BLaER1 treated with 17β-estradiol and CSF1 and Interleukin-3, amounts not matched to agents 10 nM and 100 nM (cell line): ENCODE measurements around the gene TMEM273.

Source experiments
- H3K27ac ChIP-seq, 11 experiments: shearing (Covaris generic); formaldehyde crosslinking; 2 replicates each; pipeline ENCODE4 v1.8.1; 2022
- H3K27me3 ChIP-seq, 11 experiments: shearing (Covaris generic); formaldehyde crosslinking; 2 replicates each; pipeline ENCODE4 v1.8.1; 2022
- H3K36me3 ChIP-seq, 11 experiments: shearing (Covaris generic); formaldehyde crosslinking; 2 replicates each; pipeline ENCODE4 v1.8.1; 2022
- H3K4me1 ChIP-seq, 10 experiments: shearing (Covaris generic); formaldehyde crosslinking; 2 replicates each; pipeline ENCODE4 v1.8.1; 2022
- H3K4me2 ChIP-seq, 11 experiments: shearing (Covaris generic); formaldehyde crosslinking; 2 replicates each; pipeline ENCODE4 v1.8.1; 2022
- H3K4me3 ChIP-seq, 10 experiments: shearing (Covaris generic); formaldehyde crosslinking; 2 replicates each; pipeline ENCODE4 v1.8.1; 2022
- H3K9ac ChIP-seq, 11 experiments: shearing (Covaris generic); formaldehyde crosslinking; 2 replicates each; pipeline ENCODE4 v1.8.1; 2022
- H3K9me3 ChIP-seq, 11 experiments: shearing (Covaris generic); formaldehyde crosslinking; replicated peaks in 1 of 11; 2 replicates each; pipeline ENCODE4 v1.8.1; 2022
- H4K20me1 ChIP-seq, 11 experiments: shearing (Covaris generic); formaldehyde crosslinking; 2 replicates each; pipeline ENCODE4 v1.8.1; 2022
- Cebpa-rat ChIP-seq, 11 experiments: shearing (Covaris generic); IDR thresholded peaks; 2 replicates each; pipeline ENCODE4 v1.8.1; 2022

TMEM273 gene

GRCh38 chr10:49187950-49188761, at the start of gene TMEM273:
TMEM273 (minus strand) TSS chr10:49188391; CDS start chr10:49188336, 55 bp downstream.
- Histone ChIP-seq H3K27me3 (no peaks in the 10 kb centered on the region), H3K9ac (peak within 1 kb of the TSS; percentile 43 to 77 (median 74); a peak in 21 of 22 replicates), H3K36me3 (no peaks in the 10 kb centered on the region), H3K4me3 (peak within 1 kb of the TSS in 9 of 10 experiments; percentile 35 to 69 (median 59); a peak in 18 of 20 replicates), H3K4me1 (peaks cover 66 to 88% (median 82%) of the 10 kb centered on the region in 10 experiments), H3K9me3 (no peaks in the 10 kb centered on the region), H3K4me2 (peak within 1 kb of the TSS; percentile 86 to 98 (median 94)), H3K27ac (peak within 1 kb of the TSS; percentile 32 to 87 (median 76); a peak in 21 of 22 replicates), H4K20me1 (peaks cover 0 to 4% (median 0%) of the 10 kb centered on the region in 11 experiments; a peak in 1 of 22 replicates)
- TF ChIP-seq Cebpa-rat (IDR thresholded peaks at IDR 0.05): no peak

- Histone ChIP-seq H3K27me3 (no peaks in the 10 kb centered on the region), H3K27ac (no peak overlapping the region), H3K36me3 (no peaks in the 10 kb centered on the region), H3K9me3 (peaks cover 0 to 6% (median 0%) of the 10 kb centered on the region in 11 experiments; a peak in 1 of 22 replicates), H4K20me1 (no peaks in the 10 kb centered on the region), H3K4me2 (peak overlapping the region in 5 of 11 experiments; percentile 10 to 43 (median 21); a peak in 8 of 22 replicates), H3K4me3 (no peak overlapping the region), H3K9ac (no peak overlapping the region), H3K4me1 (peaks cover 4 to 48% (median 21%) of the 10 kb centered on the region in 10 experiments; a peak in 19 of 20 replicates)
- TF ChIP-seq Cebpa-rat (IDR thresholded peaks at IDR 0.05): no peak
Observed at GRCh38 chr10:49237985-49238384, 49.8 kb upstream of the TMEM273 start.

GRCh38 chr10:49235392-49235791, 47.2 kb upstream of the TMEM273 start:
- Histone ChIP-seq H3K27me3 (no peaks in the 10 kb centered on the region), H3K4me1 (peaks cover 0 to 26% (median 0%) of the 10 kb centered on the region in 10 experiments; a peak in 8 of 20 replicates), H4K20me1 (no peaks in the 10 kb centered on the region), H3K36me3 (no peaks in the 10 kb centered on the region), H3K9me3 (peaks cover 0 to 4% (median 0%) of the 10 kb centered on the region in 11 experiments; a peak in 1 of 22 replicates), H3K27ac (no peak overlapping the region), H3K9ac (no peak overlapping the region), H3K4me3 (no peak overlapping the region), H3K4me2 (no peak overlapping the region)
- TF ChIP-seq Cebpa-rat (IDR thresholded peaks at IDR 0.05): no peak

DNA sequence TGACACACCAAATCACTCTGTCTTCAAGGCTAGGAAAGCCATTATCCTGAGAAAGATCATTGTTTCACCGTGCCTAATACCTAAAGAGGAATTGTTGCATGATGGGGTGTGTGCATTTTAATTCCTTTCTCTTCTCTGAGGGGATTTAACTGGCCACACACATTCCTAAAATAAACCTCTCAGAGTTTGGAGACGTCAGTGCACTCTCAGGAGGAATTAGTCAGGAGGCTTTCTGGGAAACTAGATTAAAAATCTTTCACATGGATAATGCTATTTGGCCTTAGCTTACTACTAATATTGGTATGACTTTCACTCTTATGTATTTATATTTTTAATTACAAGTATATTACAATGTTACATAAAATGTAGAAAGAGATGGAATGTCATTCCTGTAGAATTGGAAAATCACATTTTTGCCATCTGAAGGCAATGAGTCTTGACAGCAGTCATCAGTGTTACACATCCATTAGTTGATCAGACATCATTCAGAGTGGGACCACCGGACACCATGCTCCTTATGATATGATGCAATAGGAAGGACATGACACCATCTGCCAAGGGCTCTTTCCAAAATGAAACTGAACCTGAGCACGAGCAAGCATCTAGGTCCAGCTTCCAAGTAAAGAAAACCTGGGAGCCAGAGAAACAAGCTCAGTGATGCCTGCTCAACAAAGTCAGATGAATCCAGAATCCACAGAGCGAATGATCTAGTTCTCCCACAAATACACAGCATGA, 43.1 kb upstream of the TMEM273 start:
- no peaks in the 10 kb centered on the region for H4K20me1 ChIP-seq
- no peaks in the 10 kb centered on the region for H3K9me3 ChIP-seq
- no peak overlapping the region for H3K27ac ChIP-seq
- no peak overlapping the region for H3K4me3 ChIP-seq
- H3K4me1 ChIP-seq: peaks cover 0 to 10% (median 0%) of the 10 kb centered on the region in 10 experiments; a peak in 5 of 20 replicates
- no peaks in the 10 kb centered on the region for H3K36me3 ChIP-seq
- no peak overlapping the region for H3K4me2 ChIP-seq
- H3K9ac ChIP-seq: no peak overlapping the region
- peak in 1 of 11 experiments; percentile 36; a peak in 1 of 22 replicates for TF ChIP-seq Cebpa-rat (IDR thresholded peaks at IDR 0.05)
- no peaks in the 10 kb centered on the region for H3K27me3 ChIP-seq

GRCh38 chr10:49230004-49230403, 41.8 kb upstream of the TMEM273 start:
- TF ChIP-seq Cebpa-rat (IDR thresholded peaks at IDR 0.05): no peak
- Histone ChIP-seq H3K4me2 (no peak overlapping the region), H3K4me1 (peaks cover 0 to 22% (median 0%) of the 10 kb centered on the region in 10 experiments; a peak in 6 of 20 replicates), H3K27ac (no peak overlapping the region), H3K27me3 (no peaks in the 10 kb centered on the region), H3K9me3 (no peaks in the 10 kb centered on the region), H3K36me3 (no peaks in the 10 kb centered on the region), H3K9ac (no peak overlapping the region), H3K4me3 (no peak overlapping the region), H4K20me1 (no peaks in the 10 kb centered on the region)

DNA sequence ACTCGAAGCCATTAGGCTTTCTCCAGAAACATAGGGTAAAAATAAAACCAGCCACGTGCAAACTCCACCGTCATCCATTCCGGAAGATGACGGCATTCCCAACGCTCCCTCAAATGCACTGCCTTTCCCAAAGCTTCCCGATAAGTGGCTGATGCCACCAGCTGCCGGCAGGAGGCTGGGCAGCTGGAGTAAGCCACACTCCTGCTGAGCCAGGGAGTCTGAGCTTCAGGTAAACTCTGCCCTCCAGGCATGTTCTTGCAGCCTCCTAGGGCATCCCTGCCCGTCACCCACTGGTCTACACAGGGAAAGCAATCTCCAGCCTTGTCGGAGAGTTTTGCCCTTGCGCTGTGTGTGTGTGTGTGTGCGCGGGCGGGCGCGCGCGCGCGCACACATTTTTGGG, 40.5 kb upstream of the TMEM273 start:
- no peak for TF ChIP-seq Cebpa-rat (IDR thresholded peaks at IDR 0.05)

GRCh38 chr10:49227406-49227805, 39.2 kb upstream of the TMEM273 start:
- Histone ChIP-seq H3K4me1 (peaks cover 0 to 30% (median 0%) of the 10 kb centered on the region in 10 experiments; a peak in 6 of 20 replicates), H3K9me3 (no peaks in the 10 kb centered on the region; a peak in 1 of 22 replicates), H3K36me3 (no peaks in the 10 kb centered on the region), H3K4me2 (0 out of 22 replicates have a peak overlapping the region, but pooled peaks of 1 of the 11 experiments have one; percentile 77), H3K9ac (no peak overlapping the region), H3K27me3 (no peaks in the 10 kb centered on the region), H4K20me1 (no peaks in the 10 kb centered on the region), H3K4me3 (no peak overlapping the region), H3K27ac (no peak overlapping the region)
- TF ChIP-seq Cebpa-rat (IDR thresholded peaks at IDR 0.05): no peak

More for the DNA sequence above, 40.5 kb upstream of the TMEM273 start:
- no peak overlapping the region for H3K4me3 ChIP-seq
- H3K9me3 ChIP-seq: no peaks in the 10 kb centered on the region
- H3K27me3 ChIP-seq: no peaks in the 10 kb centered on the region
- no peak overlapping the region for H3K4me2 ChIP-seq
- no peak overlapping the region for H3K27ac ChIP-seq
- H4K20me1 ChIP-seq: no peaks in the 10 kb centered on the region
- H3K9ac ChIP-seq: no peak overlapping the region
- peaks cover 0 to 30% (median 0%) of the 10 kb centered on the region in 10 experiments; a peak in 6 of 20 replicates for H3K4me1 ChIP-seq
- no peaks in the 10 kb centered on the region for H3K36me3 ChIP-seq

DNA sequence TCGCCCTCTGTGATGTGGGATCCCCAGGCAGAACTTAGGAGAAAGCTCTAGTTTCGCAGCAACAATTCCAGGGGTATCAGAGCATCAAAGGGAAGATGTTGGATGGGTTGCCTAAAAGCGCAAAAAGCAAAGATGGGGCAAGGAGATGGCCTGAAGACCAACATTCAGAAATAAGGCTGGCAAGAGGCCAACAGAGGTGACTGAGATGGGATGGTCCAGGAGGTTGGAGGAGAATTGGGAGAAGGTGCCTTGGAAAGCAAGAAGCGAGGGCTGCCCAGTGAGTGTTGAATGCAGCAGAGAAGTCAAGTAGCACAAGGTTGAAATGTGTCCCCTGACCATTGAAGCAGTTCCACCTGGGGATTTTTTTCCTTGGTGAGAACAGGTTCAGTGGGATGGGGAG, 38.4 kb upstream of the TMEM273 start:
- Histone ChIP-seq H3K27me3 (no peaks in the 10 kb centered on the region), H3K9me3 (peaks cover 0 to 6% (median 0%) of the 10 kb centered on the region in 11 experiments; a peak in 1 of 22 replicates), H3K27ac (no peak overlapping the region), H3K4me1 (peaks cover 0 to 30% (median 0%) of the 10 kb centered on the region in 10 experiments; a peak in 6 of 20 replicates), H3K4me3 (no peak overlapping the region), H3K9ac (no peak overlapping the region), H3K36me3 (no peaks in the 10 kb centered on the region), H3K4me2 (peak overlapping the region in 2 of 11 experiments; percentile 74 to 77; a peak in 4 of 22 replicates), H4K20me1 (no peaks in the 10 kb centered on the region)
- TF ChIP-seq Cebpa-rat (IDR thresholded peaks at IDR 0.05): no peak
